Sigmoid colon (tissue), 4 donors: Measurements from ENCODE around the gene SCUBE3.

Source experiments
- EP300 ChIP-seq, 4 donors: sonication (generic); formaldehyde crosslinking; IDR thresholded peaks; one replicate each; pipeline ENCODE4 v1.6.1; 2017; ENCODE audit warnings: antibody characterized with exemption in 4 of 4
- POLR2AphosphoS5 ChIP-seq, 4 donors: sonication (generic); formaldehyde crosslinking; IDR thresholded peaks; one replicate each; pipeline ENCODE4 v1.6.1; 2017; ENCODE audit warnings: antibody characterized with exemption in 4 of 4
- TF ChIP-seq, protein P1 (sequence below), 4 experiments: fragments of 450-650 bp in 3 of 4; fragments of 200-600 bp in 1 of 4; IDR thresholded peaks; one replicate each; pipeline ENCODE4 v1.5.1; 2016 to 2019; ENCODE audit warnings: antibody characterized with exemption in 4 of 4, mild to moderate bottlenecking in 3 of 4, moderate library complexity in 2 of 4

GRCh38 chr6:35166520-35166919 lies 47.2 kb upstream of the SCUBE3 start:
- TF ChIP-seq, protein P1, sequence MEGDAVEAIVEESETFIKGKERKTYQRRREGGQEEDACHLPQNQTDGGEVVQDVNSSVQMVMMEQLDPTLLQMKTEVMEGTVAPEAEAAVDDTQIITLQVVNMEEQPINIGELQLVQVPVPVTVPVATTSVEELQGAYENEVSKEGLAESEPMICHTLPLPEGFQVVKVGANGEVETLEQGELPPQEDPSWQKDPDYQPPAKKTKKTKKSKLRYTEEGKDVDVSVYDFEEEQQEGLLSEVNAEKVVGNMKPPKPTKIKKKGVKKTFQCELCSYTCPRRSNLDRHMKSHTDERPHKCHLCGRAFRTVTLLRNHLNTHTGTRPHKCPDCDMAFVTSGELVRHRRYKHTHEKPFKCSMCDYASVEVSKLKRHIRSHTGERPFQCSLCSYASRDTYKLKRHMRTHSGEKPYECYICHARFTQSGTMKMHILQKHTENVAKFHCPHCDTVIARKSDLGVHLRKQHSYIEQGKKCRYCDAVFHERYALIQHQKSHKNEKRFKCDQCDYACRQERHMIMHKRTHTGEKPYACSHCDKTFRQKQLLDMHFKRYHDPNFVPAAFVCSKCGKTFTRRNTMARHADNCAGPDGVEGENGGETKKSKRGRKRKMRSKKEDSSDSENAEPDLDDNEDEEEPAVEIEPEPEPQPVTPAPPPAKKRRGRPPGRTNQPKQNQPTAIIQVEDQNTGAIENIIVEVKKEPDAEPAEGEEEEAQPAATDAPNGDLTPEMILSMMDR (IDR thresholded peaks at IDR 0.05), result no peak
- TF ChIP-seq POLR2AphosphoS5 (IDR thresholded peaks at IDR 0.05) (no peak), EP300 (IDR thresholded peaks at IDR 0.05) (no peak)
